ENCODE results near the gene ATG2A. TPM values are rescaled to one million over a fixed set of nuclear protein-coding genes. Genes with fewer than 3 reads are reported as not detected.

ATG2A gene
- total RNA-seq, 4 donors from 2014 or later, result 33.0 to 93.6 (median 45.8) TPM

DNA sequence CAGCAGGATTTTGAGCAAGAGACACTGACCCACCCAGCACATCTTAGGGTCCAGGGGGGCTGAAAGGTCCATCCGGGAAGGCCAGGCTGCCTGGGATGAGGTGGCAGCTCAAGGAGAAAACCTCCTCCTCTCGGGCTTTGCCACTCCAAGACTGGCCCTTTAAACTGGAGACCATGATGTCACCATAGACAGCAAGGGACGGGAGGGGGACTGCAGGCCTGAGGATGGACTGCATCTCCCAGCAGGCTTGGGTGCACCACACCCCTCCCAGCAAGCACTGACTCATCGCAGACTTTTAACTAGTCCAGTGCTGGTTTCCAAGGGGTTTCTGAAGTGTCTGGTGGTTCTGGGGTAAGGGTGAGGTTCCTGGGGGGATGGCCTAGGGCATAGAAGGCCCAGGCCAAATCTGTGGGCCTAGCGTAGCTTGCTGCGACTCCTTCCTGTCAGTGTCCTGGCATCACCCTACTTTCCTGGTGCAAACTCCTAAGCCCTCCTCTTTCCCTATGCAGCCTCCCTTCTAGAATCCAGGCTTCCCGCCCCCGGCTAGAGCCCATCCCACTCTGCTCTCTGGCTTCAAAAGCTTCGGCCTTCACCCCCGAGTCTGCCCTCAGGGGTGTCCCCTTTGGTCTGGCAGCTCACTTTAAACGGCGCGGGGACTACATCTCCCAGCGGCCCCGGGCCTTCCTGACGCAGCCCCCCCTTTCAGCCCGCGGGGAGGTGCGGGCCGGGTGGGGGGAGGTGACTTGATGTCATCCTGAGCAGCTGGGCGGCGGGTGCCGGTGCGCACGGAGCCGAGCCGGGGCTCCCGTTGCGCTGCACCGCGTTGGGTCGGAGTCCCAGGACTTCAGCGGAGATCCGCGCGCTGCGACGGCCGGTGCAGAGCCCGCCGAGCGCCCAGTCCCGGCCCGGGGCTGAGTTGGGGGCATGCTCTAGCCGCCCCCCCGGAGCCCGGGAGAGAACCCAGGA is 7.2 kb upstream of the ATG2A start, which contains the start of gene PPP2R5B:
TSS of gene PPP2R5B (plus strand) at position 746 of the 966 bp plus-strand sequence. CDS start 1,046 bp downstream, outside the sequence.
- H3K4me1 ChIP-seq, result peaks cover 0 to 31% (median 13%) of the 10 kb centered on the region in 4 donors
- DNase-seq (ENCODE audit: low spot score in 2 of 2), result peak; percentile 88 to 92
- no peaks in the 10 kb centered on the region for H3K9me3 ChIP-seq
- H3K27me3 ChIP-seq, result no peaks in the 10 kb centered on the region
- H3K4me3 ChIP-seq, result peak within 1 kb of the TSS; percentile 72 to 98 (median 86)
- TF ChIP-seq EP300 (IDR thresholded peaks at IDR 0.05) (peak; percentile 59 to 83), POLR2A (IDR thresholded peaks at IDR 0.05) (peak; percentile 37 to 78)
- TF ChIP-seq, protein P1, sequence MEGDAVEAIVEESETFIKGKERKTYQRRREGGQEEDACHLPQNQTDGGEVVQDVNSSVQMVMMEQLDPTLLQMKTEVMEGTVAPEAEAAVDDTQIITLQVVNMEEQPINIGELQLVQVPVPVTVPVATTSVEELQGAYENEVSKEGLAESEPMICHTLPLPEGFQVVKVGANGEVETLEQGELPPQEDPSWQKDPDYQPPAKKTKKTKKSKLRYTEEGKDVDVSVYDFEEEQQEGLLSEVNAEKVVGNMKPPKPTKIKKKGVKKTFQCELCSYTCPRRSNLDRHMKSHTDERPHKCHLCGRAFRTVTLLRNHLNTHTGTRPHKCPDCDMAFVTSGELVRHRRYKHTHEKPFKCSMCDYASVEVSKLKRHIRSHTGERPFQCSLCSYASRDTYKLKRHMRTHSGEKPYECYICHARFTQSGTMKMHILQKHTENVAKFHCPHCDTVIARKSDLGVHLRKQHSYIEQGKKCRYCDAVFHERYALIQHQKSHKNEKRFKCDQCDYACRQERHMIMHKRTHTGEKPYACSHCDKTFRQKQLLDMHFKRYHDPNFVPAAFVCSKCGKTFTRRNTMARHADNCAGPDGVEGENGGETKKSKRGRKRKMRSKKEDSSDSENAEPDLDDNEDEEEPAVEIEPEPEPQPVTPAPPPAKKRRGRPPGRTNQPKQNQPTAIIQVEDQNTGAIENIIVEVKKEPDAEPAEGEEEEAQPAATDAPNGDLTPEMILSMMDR (IDR thresholded peaks at IDR 0.05), result peak in 2 of 5 experiments; percentile 16 to 67
- peak within 1 kb of the TSS; percentile 91 to 98 (median 92) for H3K27ac ChIP-seq
- H3K36me3 ChIP-seq, result peaks cover 0 to 29% (median 0%) of the 10 kb centered on the region in 3 donors
- 1% methylated on average over 18 to 31 of the region's 47 CpGs for WGBS, 2 donors

DNA sequence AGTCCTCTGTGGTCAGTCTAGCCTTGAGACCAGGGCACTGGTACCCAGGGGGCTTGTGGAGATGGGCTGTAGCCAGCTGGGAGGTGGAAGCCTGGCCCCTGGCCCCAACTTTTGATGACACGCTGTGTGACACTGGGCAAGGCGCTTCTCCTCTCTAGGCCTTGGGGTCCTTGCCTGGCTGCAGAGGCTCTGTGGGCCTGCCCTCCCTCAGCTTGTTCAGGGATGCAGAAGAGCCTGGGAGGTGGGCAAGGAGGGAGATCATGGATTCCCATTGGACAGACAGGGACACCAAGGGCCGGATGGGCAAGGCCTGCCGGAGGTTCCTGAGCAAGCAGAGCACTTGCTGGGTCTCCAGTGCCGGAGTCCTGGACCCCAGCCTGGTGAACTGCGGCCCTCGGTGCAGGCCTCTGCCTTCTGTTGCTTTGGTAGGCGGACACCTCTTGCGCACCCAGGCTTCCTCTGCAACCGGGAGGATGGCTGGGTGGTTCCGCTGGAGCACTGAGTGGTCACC is 6.2 kb upstream of the ATG2A start:
- peak overlapping the region in 1 of 4 donors; percentile 72 for H3K4me3 ChIP-seq
- peak overlapping the region in 3 of 4 donors; percentile 91 to 98 (median 92) for H3K27ac ChIP-seq
- H3K36me3 ChIP-seq, result peaks cover 0 to 19% (median 0%) of the 10 kb centered on the region in 3 donors
- no peaks in the 10 kb centered on the region for H3K27me3 ChIP-seq
- TF ChIP-seq, protein P1 (IDR thresholded peaks at IDR 0.05), result no peak
- TF ChIP-seq POLR2A (IDR thresholded peaks at IDR 0.05), result no peak
- TF ChIP-seq EP300 (IDR thresholded peaks at IDR 0.05), result no peak
- DNase-seq (ENCODE audit: low spot score in 2 of 2), result no peak
- no peaks in the 10 kb centered on the region for H3K9me3 ChIP-seq
- 84 to 100% methylated on average over 5 to 8 of the region's 11 CpGs for WGBS, 2 donors
- H3K4me1 ChIP-seq, result peaks cover 0 to 42% (median 15%) of the 10 kb centered on the region in 4 donors

DNA sequence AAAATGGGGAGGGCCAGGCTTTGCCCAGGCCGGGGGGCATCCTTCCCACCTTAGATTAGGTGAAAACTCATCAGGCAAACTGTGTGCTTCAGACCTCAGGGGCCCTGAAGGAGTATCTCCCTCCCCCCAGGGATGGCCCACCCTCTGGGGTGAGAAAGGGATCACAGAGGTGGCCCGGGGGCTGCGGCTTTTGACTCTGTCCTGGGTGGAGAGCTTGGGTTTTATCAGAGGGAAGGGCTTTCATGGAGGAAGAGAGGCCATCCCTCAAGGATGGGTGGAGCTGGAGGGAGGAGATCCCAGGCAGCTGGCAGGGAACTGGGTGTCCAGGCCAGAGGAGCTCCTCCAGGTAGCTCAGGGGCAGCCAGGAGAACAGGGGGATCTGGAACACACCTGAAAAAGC is 4.4 kb upstream of the ATG2A start:
- no peak overlapping the region for H3K27ac ChIP-seq
- H3K9me3 ChIP-seq, result no peaks in the 10 kb centered on the region
- no peak for DNase-seq (ENCODE audit: low spot score in 2 of 2)
- H3K4me3 ChIP-seq, result no peak overlapping the region
- TF ChIP-seq, protein P1 (IDR thresholded peaks at IDR 0.05), result no peak
- no peak for TF ChIP-seq POLR2A (IDR thresholded peaks at IDR 0.05)
- TF ChIP-seq EP300 (IDR thresholded peaks at IDR 0.05), result no peak
- no peaks in the 10 kb centered on the region for H3K27me3 ChIP-seq
- peaks cover 0 to 47% (median 19%) of the 10 kb centered on the region in 4 donors for H3K4me1 ChIP-seq
- 58 to 71% methylated on average over 2 to 3 of the region's 3 CpGs for WGBS, 2 donors
- peaks cover 0 to under 1% (median 0%) of the 10 kb centered on the region in 3 donors for H3K36me3 ChIP-seq

DNA sequence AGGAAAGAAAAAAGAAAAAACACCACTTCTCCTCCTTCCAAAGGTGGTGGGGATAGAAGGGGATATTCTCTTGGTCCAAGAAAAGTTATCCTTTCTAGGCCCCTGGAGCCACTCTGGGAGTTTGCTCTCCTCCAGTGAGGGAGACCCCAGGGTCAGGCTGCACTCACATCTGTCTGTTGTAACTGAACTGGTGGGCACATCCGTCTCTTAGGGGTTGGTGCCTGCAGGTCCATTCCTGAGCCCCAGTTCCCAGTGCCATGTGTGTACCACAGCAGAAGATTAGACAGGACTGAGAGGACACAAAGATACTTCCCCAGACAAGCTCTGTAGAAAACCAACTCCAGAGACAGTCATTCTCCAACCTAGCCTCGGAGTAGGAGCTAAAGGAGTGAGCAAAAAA is 3.1 kb upstream of the ATG2A start:
- Histone ChIP-seq H3K4me1 (peaks cover 0 to 47% (median 19%) of the 10 kb centered on the region in 4 donors), H3K9me3 (no peaks in the 10 kb centered on the region), H3K27me3 (no peaks in the 10 kb centered on the region), H3K36me3 (no peaks in the 10 kb centered on the region), H3K27ac (no peak overlapping the region), H3K4me3 (no peak overlapping the region)
- DNase-seq (ENCODE audit: low spot score in 2 of 2), result no peak
- WGBS, 2 donors, result 68 to 76% methylated on average over 2 of the region's 2 CpGs
- TF ChIP-seq POLR2A (IDR thresholded peaks at IDR 0.05) (no peak), EP300 (IDR thresholded peaks at IDR 0.05) (no peak)
- TF ChIP-seq, protein P1 (IDR thresholded peaks at IDR 0.05), result no peak
